Measurements from ENCODE around the gene PCDHGA1. TPM values are rescaled to one million over a fixed set of nuclear protein-coding genes. Genes with fewer than 3 reads are reported as not detected.

The PCDHGA1 gene
- total and polyA plus RNA-seq, 2 experiments from 2014 or later, result 0.33 TPM; not detected in 1

DNA sequence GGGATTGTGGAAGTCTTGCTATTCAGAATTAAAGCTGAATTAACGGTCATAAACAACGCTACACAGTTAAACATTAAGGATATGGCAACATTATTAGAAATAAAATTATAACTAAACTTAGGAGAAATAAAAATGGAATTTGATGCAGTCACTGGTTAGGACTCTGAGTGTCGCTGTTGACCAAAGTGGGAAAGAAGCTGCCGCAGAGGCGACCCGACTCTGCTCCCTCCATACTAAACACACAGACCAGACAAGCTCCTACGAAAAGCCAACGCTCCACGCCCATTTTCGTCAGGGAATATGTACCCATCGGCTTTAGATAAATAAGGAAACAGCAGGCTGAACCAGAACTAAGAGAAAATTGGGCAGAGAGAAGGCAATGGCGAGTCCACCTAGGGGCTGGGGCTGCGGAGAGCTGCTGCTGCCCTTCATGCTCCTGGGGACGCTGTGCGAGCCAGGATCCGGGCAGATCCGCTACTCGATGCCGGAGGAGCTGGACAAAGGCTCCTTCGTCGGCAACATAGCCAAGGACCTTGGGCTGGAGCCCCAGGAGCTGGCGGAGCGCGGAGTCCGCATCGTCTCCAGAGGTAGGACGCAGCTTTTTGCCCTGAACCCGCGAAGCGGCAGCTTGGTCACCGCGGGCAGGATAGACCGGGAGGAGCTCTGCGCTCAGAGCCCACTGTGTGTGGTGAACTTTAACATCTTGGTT, 33.8 kb downstream of the PCDHGA1 start, which contains the start of gene PCDHGA5:
Gene PCDHGA5, plus strand, starts transcription at position 211 of the 709 bp plus-strand sequence. Its CDS starts 169 bp downstream, at position 380.
- Histone ChIP-seq H3K4me1 (ENCODE audit: insufficient read depth) (no peaks in the 10 kb centered on the region), H3K27me3 (no peaks in the 10 kb centered on the region), H3K36me3 (replicated peaks; ENCODE audit: insufficient read depth, low read depth) (no peaks in the 10 kb centered on the region), H3K4me3 (no peak within 1 kb of the TSS), H3K9me2 (replicated peaks; ENCODE audit: insufficient read depth) (no peaks in the 10 kb centered on the region), H3K9me3 (ENCODE audit: low read depth) (peaks cover 5% of the 10 kb centered on the region), H2AFZ (no peak within 1 kb of the TSS), H3K27ac (no peak within 1 kb of the TSS), H4K20me1 (ENCODE audit: insufficient read depth, poor library complexity, severe bottlenecking) (no peaks in the 10 kb centered on the region), H3K79me2 (no peaks in the 10 kb centered on the region), H3K4me2 (no peak within 1 kb of the TSS)
- TF ChIP-seq, protein P1, sequence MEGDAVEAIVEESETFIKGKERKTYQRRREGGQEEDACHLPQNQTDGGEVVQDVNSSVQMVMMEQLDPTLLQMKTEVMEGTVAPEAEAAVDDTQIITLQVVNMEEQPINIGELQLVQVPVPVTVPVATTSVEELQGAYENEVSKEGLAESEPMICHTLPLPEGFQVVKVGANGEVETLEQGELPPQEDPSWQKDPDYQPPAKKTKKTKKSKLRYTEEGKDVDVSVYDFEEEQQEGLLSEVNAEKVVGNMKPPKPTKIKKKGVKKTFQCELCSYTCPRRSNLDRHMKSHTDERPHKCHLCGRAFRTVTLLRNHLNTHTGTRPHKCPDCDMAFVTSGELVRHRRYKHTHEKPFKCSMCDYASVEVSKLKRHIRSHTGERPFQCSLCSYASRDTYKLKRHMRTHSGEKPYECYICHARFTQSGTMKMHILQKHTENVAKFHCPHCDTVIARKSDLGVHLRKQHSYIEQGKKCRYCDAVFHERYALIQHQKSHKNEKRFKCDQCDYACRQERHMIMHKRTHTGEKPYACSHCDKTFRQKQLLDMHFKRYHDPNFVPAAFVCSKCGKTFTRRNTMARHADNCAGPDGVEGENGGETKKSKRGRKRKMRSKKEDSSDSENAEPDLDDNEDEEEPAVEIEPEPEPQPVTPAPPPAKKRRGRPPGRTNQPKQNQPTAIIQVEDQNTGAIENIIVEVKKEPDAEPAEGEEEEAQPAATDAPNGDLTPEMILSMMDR (IDR thresholded peaks at IDR 0.05; ENCODE audit: poor library complexity), result no peak
- no peak for TF ChIP-seq EZH2phosphoT487 (IDR thresholded peaks at IDR 0.05; ENCODE audit: low read depth, severe bottlenecking, unreplicated experiment)
- no peak for TF ChIP-seq EZH2 (IDR thresholded peaks at IDR 0.05; ENCODE audit: borderline replicate concordance)
- WGBS (ENCODE audit: low lambda C conversion rate, missing lambda C conversion rate), result 96% methylated on average over 32 of the region's 34 CpGs
- DNase-seq (ENCODE audit: low spot score), result no peak

DNA sequence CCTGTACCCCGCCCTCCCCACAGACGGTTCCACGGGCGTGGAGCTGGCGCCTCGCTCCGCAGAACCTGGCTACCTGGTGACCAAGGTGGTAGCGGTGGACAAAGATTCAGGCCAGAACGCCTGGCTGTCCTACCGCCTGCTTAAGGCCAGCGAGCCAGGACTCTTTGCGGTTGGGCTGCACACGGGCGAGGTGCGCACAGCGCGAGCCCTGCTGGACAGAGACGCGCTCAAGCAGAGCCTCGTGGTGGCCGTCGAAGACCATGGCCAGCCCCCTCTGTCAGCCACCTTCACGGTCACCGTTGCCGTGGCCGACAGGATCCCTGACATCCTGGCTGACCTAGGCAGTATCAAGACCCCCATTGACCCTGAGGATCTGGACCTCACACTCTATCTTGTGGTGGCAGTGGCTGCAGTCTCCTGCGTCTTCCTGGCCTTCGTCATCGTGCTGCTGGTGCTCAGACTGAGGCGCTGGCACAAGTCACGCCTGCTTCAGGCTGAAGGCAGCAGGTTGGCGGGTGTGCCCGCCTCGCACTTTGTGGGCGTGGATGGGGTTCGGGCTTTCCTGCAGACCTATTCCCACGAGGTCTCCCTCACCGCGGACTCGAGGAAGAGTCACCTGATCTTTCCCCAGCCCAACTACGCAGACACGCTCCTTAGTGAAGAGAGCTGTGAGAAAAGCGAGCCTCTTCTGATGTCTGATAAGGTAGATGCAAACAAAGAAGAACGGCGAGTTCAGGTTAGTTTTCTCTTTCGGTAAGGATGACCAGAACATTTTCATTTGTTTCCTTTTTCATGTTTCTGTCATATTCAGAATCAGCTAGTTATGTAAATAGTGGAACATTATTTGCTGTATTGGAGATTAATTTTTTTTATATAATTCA, 35.9 kb downstream of the PCDHGA1 start:
- Histone ChIP-seq H3K9me3 (ENCODE audit: low read depth) (peaks cover 5% of the 10 kb centered on the region), H3K9me2 (replicated peaks; ENCODE audit: insufficient read depth) (no peaks in the 10 kb centered on the region)
- 96% methylated on average over 43 of the region's 46 CpGs for WGBS (ENCODE audit: low lambda C conversion rate, missing lambda C conversion rate)

DNA sequence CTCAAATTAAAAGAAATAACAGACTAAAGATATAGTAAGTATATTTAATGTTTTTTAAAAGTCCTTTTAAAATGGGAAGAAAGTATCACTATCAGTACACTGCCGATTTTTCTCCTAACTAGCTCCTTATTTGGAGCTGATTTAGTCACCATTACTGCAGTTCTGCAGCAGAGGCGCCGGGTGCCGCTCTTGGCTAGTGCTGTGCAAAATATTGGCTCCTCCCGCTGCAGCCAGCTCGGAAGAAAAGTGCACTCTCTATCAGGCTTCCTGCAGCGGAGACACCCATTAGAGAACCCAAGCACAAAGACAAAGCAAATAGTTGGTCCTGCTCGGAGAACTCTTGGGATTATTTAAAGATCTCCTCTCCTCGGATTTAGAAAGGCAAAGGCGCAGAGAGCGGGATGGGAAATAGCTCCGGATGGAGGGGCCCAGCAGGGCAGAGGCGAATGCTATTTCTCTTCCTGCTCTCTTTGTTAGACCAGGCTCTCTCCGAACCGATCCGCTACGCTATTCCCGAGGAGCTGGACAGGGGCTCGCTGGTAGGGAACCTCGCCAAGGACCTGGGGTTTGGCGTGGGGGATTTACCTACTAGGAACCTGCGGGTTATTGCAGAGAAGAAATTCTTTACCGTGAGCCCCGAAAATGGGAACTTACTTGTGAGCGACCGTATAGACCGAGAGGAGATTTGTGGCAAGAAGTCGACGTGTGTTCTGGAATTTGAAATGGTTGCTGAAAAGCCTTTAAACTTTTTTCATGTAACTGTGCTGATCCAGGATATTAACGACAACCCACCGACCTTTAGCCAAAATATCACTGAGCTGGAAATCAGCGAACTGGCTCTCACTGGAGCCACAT, 39.9 kb downstream of the PCDHGA1 start, which contains the start of gene PCDHGB3:
Gene PCDHGB3, plus strand, starts transcription at position 249 of the 855 bp plus-strand sequence. Its CDS starts 153 bp downstream, at position 402.
- no peaks in the 10 kb centered on the region for H4K20me1 ChIP-seq (ENCODE audit: insufficient read depth, poor library complexity, severe bottlenecking)
- 90% methylated on average over 32 of the region's 32 CpGs for WGBS (ENCODE audit: low lambda C conversion rate, missing lambda C conversion rate)
- no peaks in the 10 kb centered on the region for H3K36me3 ChIP-seq (replicated peaks; ENCODE audit: insufficient read depth, low read depth)
- TF ChIP-seq EZH2 (IDR thresholded peaks at IDR 0.05; ENCODE audit: borderline replicate concordance) (no peak), EZH2phosphoT487 (IDR thresholded peaks at IDR 0.05; ENCODE audit: low read depth, severe bottlenecking, unreplicated experiment) (no peak)
- TF ChIP-seq, protein P1 (IDR thresholded peaks at IDR 0.05; ENCODE audit: poor library complexity), result no peak
- no peaks in the 10 kb centered on the region for H3K9me2 ChIP-seq (replicated peaks; ENCODE audit: insufficient read depth)
- H3K27me3 ChIP-seq, result no peaks in the 10 kb centered on the region
- no peaks in the 10 kb centered on the region for H3K79me2 ChIP-seq
- H3K9me3 ChIP-seq (ENCODE audit: low read depth), result no peaks in the 10 kb centered on the region
- H3K4me3 ChIP-seq, result no peak within 1 kb of the TSS
- H2AFZ ChIP-seq, result no peak within 1 kb of the TSS
- H3K4me1 ChIP-seq (ENCODE audit: insufficient read depth), result no peaks in the 10 kb centered on the region
- H3K27ac ChIP-seq, result no peak within 1 kb of the TSS
- H3K4me2 ChIP-seq, result no peak within 1 kb of the TSS
- DNase-seq (ENCODE audit: low spot score), result no peak

More for the DNA sequence above, 35.9 kb downstream of the PCDHGA1 start:
- Histone ChIP-seq H3K27ac (no peak overlapping the region), H4K20me1 (ENCODE audit: insufficient read depth, poor library complexity, severe bottlenecking) (no peaks in the 10 kb centered on the region), H3K79me2 (no peaks in the 10 kb centered on the region), H3K4me3 (no peak overlapping the region), H3K36me3 (replicated peaks; ENCODE audit: insufficient read depth, low read depth) (no peaks in the 10 kb centered on the region), H3K4me2 (no peak overlapping the region), H3K27me3 (no peaks in the 10 kb centered on the region), H2AFZ (no peak overlapping the region), H3K4me1 (ENCODE audit: insufficient read depth) (no peaks in the 10 kb centered on the region)
- no peak for DNase-seq (ENCODE audit: low spot score)
- no peak for TF ChIP-seq EZH2 (IDR thresholded peaks at IDR 0.05; ENCODE audit: borderline replicate concordance)
- TF ChIP-seq, protein P1 (IDR thresholded peaks at IDR 0.05; ENCODE audit: poor library complexity), result no peak
- TF ChIP-seq EZH2phosphoT487 (IDR thresholded peaks at IDR 0.05; ENCODE audit: low read depth, severe bottlenecking, unreplicated experiment), result no peak

Measured in hepatocyte (in vitro differentiated cells).